ENCODE measurements around the gene ZNHIT6.

The ZNHIT6 gene

DNA sequence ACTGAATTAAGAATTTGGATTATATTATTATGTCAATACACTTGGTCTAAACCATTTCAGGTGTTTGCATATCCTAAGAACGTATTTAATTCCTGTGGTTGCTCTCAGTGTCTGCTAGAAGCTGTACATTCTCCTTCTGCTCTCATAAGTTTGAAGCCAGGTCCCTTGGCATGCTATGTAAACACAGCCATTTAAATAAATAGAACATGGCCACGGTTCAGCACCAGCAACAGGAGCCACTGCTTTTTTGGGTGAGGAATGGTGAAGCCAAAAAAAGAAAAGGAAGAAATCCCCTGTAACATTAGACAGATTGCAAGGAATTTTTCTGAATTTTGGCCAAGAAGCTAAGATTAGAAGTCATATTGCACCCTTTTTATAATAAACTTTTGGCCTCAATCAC is 108.6 kb downstream of the ZNHIT6 start:
- H3K4me3 ChIP-seq (ENCODE audit: low read depth, low read length): no peak overlapping the region
- ChIA-PET CTCF (interaction anchor here (1.0 to 3.5 kb wide), 4 partner anchors 13 to 291 kb away, joined by 3 to 13 read pairs (median 4); no protein-coding TSS in a partner anchor), POLR2A (interaction anchor here (1.2 to 2.1 kb wide), 2 partner anchors 14 to 16 kb away, joined by 3 to 11 read pairs; no protein-coding TSS in a partner anchor)
- no peak for DNase-seq (ENCODE audit: low read depth, low spot score)
- TF ChIP-seq, protein P1, sequence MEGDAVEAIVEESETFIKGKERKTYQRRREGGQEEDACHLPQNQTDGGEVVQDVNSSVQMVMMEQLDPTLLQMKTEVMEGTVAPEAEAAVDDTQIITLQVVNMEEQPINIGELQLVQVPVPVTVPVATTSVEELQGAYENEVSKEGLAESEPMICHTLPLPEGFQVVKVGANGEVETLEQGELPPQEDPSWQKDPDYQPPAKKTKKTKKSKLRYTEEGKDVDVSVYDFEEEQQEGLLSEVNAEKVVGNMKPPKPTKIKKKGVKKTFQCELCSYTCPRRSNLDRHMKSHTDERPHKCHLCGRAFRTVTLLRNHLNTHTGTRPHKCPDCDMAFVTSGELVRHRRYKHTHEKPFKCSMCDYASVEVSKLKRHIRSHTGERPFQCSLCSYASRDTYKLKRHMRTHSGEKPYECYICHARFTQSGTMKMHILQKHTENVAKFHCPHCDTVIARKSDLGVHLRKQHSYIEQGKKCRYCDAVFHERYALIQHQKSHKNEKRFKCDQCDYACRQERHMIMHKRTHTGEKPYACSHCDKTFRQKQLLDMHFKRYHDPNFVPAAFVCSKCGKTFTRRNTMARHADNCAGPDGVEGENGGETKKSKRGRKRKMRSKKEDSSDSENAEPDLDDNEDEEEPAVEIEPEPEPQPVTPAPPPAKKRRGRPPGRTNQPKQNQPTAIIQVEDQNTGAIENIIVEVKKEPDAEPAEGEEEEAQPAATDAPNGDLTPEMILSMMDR (IDR thresholded peaks at IDR 0.05; ENCODE audit: insufficient read depth, low read length, missing control alignments): no peak

All from AG04449 (cell line).